Activated CD8-positive, alpha-beta T cell treated with anti-CD3 and anti-CD28 coated beads for 36 hours (primary cell): Measurements from ENCODE around the gene CTBP2. TPM values are rescaled to one million over a fixed set of nuclear protein-coding genes. Genes with fewer than 3 reads are reported as not detected.

ENCODE experiments used
- ATAC-seq: fragments of 200-7000 bp; cut with Tn5 transposase; one replicate; pipeline ENCODE4 v1.10.0; 2021; ENCODE audit warnings: mild to moderate bottlenecking, moderate library complexity
- CTCF ChIA-PET: fragments of 350-600 bp; sonication (Branson Sonifier 250); formaldehyde crosslinking; loops from one replicate; lab custom pipeline; 2021; ENCODE audit warnings: antibody characterized with exemption; lab: Charles Lee
- POLR2A ChIA-PET: fragments of 350-600 bp; sonication (Branson Sonifier 250); formaldehyde crosslinking; loops from one replicate; lab custom pipeline; 2021; ENCODE audit warnings: antibody characterized with exemption; lab: Charles Lee
- DNase-seq: peaks from one replicate; pipeline ENCODE4 v3.0.0-alpha.2; 2020
- H3K27ac Mint-ChIP-seq: one replicate; pipeline ENCODE4 v1.8.0; 2021; ENCODE audit warnings: mild to moderate bottlenecking, mixed read lengths
- H3K27me3 Mint-ChIP-seq: one replicate; pipeline ENCODE4 v1.8.0; 2021; ENCODE audit warnings: mixed read lengths
- H3K36me3 Mint-ChIP-seq: one replicate; pipeline ENCODE4 v1.8.0; 2021; ENCODE audit warnings: low read depth, mixed read lengths
- H3K4me1 Mint-ChIP-seq: one replicate; pipeline ENCODE4 v1.8.0; 2021; ENCODE audit warnings: low read depth, mixed read lengths
- H3K4me3 Mint-ChIP-seq: one replicate; pipeline ENCODE4 v1.8.0; 2021; ENCODE audit warnings: mild to moderate bottlenecking, moderate library complexity, mixed read lengths
- H3K9me3 Mint-ChIP-seq: one replicate; pipeline ENCODE4 v1.8.0; 2021; ENCODE audit warnings: mixed read lengths
- CTCF ChIP-seq: fragments of 200-600 bp; IDR thresholded peaks from one replicate; pipeline ENCODE4 v1.8.0; 2022; ENCODE audit warnings: antibody characterized with exemption, mild to moderate bottlenecking
- intact Hi-C: fragments of 100-400 bp; cut with micrococcal nuclease; formaldehyde crosslinking; loops from one replicate; pipeline ENCODE4 v1.10.0; 2022
- total RNA-seq, 2 experiments: library from RNA; stranded (reverse); gene quantifications; one replicate each; pipeline ENCODE4 v1.2.3, GENCODE V29; 2021

The CTBP2 gene
- total RNA-seq, 2 experiments from 2014 or later = 0.60 to 0.88 TPM

- Mint-ChIP-seq H3K36me3 (no peaks in the 10 kb centered on the region), H3K9me3 (peaks cover 2% of the 10 kb centered on the region), H3K27me3 (no peaks in the 10 kb centered on the region), H3K4me1 (no peaks in the 10 kb centered on the region), H3K4me3 (no peak overlapping the region), H3K27ac (no peak overlapping the region)
- POLR2A ChIA-PET = no interaction called here
- intact Hi-C loops = no loop called here
- ATAC-seq = no peak
- no peak for DNase-seq
- TF ChIP-seq CTCF = no peak
- CTCF ChIA-PET = no interaction called here
Measured at GRCh38 chr10:125023862-125024496, 136.4 kb downstream of the CTBP2 start.

- DNase-seq (no peak), ATAC-seq (no peak)
- intact Hi-C loops = no loop called here
- ChIA-PET CTCF (no interaction called here), POLR2A (no interaction called here)
- TF ChIP-seq CTCF = no peak
- Mint-ChIP-seq H3K36me3 (no peaks in the 10 kb centered on the region), H3K9me3 (peaks cover 2% of the 10 kb centered on the region), H3K4me1 (no peaks in the 10 kb centered on the region), H3K4me3 (no peak overlapping the region), H3K27me3 (no peaks in the 10 kb centered on the region), H3K27ac (no peak overlapping the region)
Measured at GRCh38 chr10:125023255-125023654, 137.1 kb downstream of the CTBP2 start.

GRCh38 chr10:125022671-125023070 is 137.7 kb downstream of the CTBP2 start:
- Mint-ChIP-seq H3K27me3 (no peaks in the 10 kb centered on the region), H3K27ac (no peak overlapping the region), H3K4me3 (no peak overlapping the region), H3K4me1 (no peaks in the 10 kb centered on the region), H3K36me3 (no peaks in the 10 kb centered on the region), H3K9me3 (peaks cover 2% of the 10 kb centered on the region)
- ATAC-seq (no peak), DNase-seq (no peak)
- POLR2A ChIA-PET = no interaction called here
- intact Hi-C loops = no loop called here
- CTCF ChIA-PET = no interaction called here
- TF ChIP-seq CTCF = no peak

DNA sequence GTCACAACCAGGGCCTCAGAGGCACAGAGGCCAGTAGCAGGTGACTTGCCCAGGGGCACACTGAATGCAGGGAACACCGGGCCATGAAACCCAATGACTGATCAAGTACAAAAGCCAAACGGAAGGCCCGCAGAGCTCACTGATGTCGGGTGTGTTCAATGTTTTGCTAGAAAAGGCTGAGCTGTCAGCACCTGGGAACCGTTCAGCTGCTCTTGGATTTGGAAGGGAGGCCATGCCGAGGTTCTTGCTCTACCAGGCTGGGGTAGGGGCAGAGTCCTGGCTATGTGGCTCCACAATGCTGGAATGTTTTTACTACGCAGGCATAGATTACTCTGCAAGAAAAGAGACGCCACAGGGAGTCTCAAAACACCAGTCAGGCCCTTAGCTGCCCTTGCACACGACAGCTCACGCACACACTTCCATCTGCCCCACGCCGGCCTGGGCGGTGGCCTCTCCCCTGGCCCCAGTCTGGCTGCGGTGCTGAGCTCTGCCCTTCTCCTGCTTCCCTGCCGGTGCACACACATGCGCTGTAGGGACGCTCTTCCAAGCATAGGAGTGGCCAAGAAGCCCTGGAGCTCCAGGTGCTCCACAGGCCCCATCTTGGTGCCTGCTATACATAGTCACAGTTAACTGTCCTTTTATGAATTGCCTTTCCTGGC is 138.5 kb downstream of the CTBP2 start:
- CTCF ChIA-PET = no interaction called here

More for the DNA sequence above, 138.5 kb downstream of the CTBP2 start:
- DNase-seq (no peak), ATAC-seq (no peak)
- TF ChIP-seq CTCF = no peak
- Mint-ChIP-seq H3K27me3 (no peaks in the 10 kb centered on the region), H3K4me3 (no peak overlapping the region), H3K9me3 (peaks cover 2% of the 10 kb centered on the region), H3K36me3 (no peaks in the 10 kb centered on the region), H3K27ac (no peak overlapping the region), H3K4me1 (no peaks in the 10 kb centered on the region)
- POLR2A ChIA-PET = no interaction called here
- intact Hi-C loops = no loop called here
